ENCODE results near the gene OR11H6. TPM values are rescaled to one million over a fixed set of nuclear protein-coding genes. Genes with fewer than 3 reads are reported as not detected.

Gene OR11H6
- total and polyA plus RNA-seq, 9 of the 15 experiments (the other 6 are each of a cell fraction or from before 2014, with no cell fraction given), result not detected

GRCh38 chr14:20177433-20177974, 46.0 kb upstream of the OR11H6 start:
- intact Hi-C loops (cut with micrococcal nuclease), result no loop called here
- Histone ChIP-seq H3K4me3 (no peak overlapping the region), H3K79me2 (ENCODE audit: control insufficient read depth, insufficient read depth, low read length) (no peaks in the 10 kb centered on the region), H3K4me1 (replicated peaks in 1 of 2; ENCODE audit: control insufficient read depth in 2 of 2, insufficient read depth in 2 of 2, low read length in 2 of 2) (peaks cover 10 to 39% of the 10 kb centered on the region in 2 experiments), H4K20me1 (replicated peaks; ENCODE audit: control insufficient read depth, insufficient read depth, low read length) (no peaks in the 10 kb centered on the region), H3K9me3 (replicated peaks; ENCODE audit: control insufficient read depth, insufficient read depth, low read depth, low read length) (peaks cover 10% of the 10 kb centered on the region), H2AFZ (ENCODE audit: low read depth, low read length) (peak overlapping the region; percentile 63), H3K27ac (ENCODE audit: extremely low read depth, low read depth, low read length) (peak overlapping the region; percentile 92), H3K27me3 (ENCODE audit: control insufficient read depth in 2 of 2, insufficient read depth in 2 of 2, low read length in 2 of 2) (no peaks in the 10 kb centered on the region), H3K36me3 (ENCODE audit: control insufficient read depth, insufficient read depth, low read length) (no peaks in the 10 kb centered on the region), H3K9me1 (ENCODE audit: control insufficient read depth, insufficient read depth, low read length) (no peaks in the 10 kb centered on the region), H3K9ac (ENCODE audit: insufficient read depth in 1 of 2, low read depth in 2 of 2, low read length in 2 of 2) (peak overlapping the region in 1 of 2 experiments; percentile 69; a peak in 3 of 4 replicates), H3K4me2 (ENCODE audit: insufficient read depth, low read length) (peak overlapping the region; percentile 59)
- in situ Hi-C loops (cut with MboI), result no loop called here
- DNase-seq (ENCODE audit: extremely low read depth in 1 of 4, low spot score in 3 of 4), result peak; percentile 31 to 89 (median 51)
- CTCF ChIA-PET (ENCODE audit: low intra/inter-chr PET ratio), result no interaction called here
- peak; percentile 86 for ATAC-seq
- peak; percentile 96 for FAIRE-seq
- no TSS peak for BruUV-seq (replicated peaks)
- WGBS (ENCODE audit: insufficient coverage, low coverage, missing lambda C conversion rate), result 2% methylated on average over 7 of the region's 7 CpGs
- POLR2A ChIA-PET, result interaction anchor here (0.8 to 1.1 kb wide), 3 partner anchors 10 to 38 kb away, joined by 3 read pairs; no protein-coding TSS in a partner anchor
- TF ChIP-seq ZNF584 (CRISPR knock-in tag; IDR thresholded peaks at IDR 0.05; ENCODE audit: low read depth), result peak; percentile 73; the same call in 1 of the 2 replicates
- peak; percentile 57 for TF ChIP-seq VEZF1 (CRISPR knock-in tag; IDR thresholded peaks at IDR 0.05)
- no peak for TF ChIP-seq NFRKB (IDR thresholded peaks at IDR 0.05; ENCODE audit: low read depth)
- peak in 1 of 2 experiments; percentile 76; a peak in 2 of 4 replicates for TF ChIP-seq RCOR1 (IDR thresholded peaks at IDR 0.05; ENCODE audit: borderline replicate concordance in 1 of 2, low read depth in 2 of 2, low read length in 2 of 2)
- TF ChIP-seq, protein P1, sequence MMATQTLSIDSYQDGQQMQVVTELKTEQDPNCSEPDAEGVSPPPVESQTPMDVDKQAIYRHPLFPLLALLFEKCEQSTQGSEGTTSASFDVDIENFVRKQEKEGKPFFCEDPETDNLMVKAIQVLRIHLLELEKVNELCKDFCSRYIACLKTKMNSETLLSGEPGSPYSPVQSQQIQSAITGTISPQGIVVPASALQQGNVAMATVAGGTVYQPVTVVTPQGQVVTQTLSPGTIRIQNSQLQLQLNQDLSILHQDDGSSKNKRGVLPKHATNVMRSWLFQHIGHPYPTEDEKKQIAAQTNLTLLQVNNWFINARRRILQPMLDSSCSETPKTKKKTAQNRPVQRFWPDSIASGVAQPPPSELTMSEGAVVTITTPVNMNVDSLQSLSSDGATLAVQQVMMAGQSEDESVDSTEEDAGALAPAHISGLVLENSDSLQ (IDR thresholded peaks at IDR 0.05), result peak; percentile 96
- TF ChIP-seq, protein P2, sequence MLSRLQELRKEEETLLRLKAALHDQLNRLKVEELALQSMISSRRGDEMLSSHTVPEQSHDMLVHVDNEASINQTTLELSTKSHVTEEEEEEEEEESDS (CRISPR knock-in tag; IDR thresholded peaks at IDR 0.05), result no peak
- peak; percentile 87 for TF ChIP-seq ZNF644 (tag; IDR thresholded peaks at IDR 0.05; ENCODE audit: low read depth)
- 0 out of 4 replicates have a peak, but pooled peaks of 1 of the 2 experiments have one; percentile 13 for TF ChIP-seq MAZ (CRISPR knock-in tag; conservative IDR thresholded peaks at IDR 0.05 in 1 of 2, IDR thresholded peaks at IDR 0.05 in 1 of 2)
- TF ChIP-seq ATF2 (CRISPR knock-in tag; IDR thresholded peaks at IDR 0.05), result no peak
- TF ChIP-seq AFF1 (IDR thresholded peaks at IDR 0.05; ENCODE audit: low read depth in 1 of 2, partially characterized antibody in 2 of 2), result peak in 1 of 2 experiments; percentile 80
- peak; percentile 67 for TF ChIP-seq BACH1 (tag; IDR thresholded peaks at IDR 0.05)
- peak; percentile 99 for TF ChIP-seq MEIS2 (IDR thresholded peaks at IDR 0.05; ENCODE audit: partially characterized antibody)
